Stimulated activated CD8-positive, alpha-beta memory T cell treated with anti-CD3 and anti-CD28 coated beads, Interleukin-7, amount 100 ng/mL, for 4 hours (primary cell): ENCODE results near the gene FXYD1.

Source experiments
- DNase-seq, 2 donors: peaks; one replicate each; pipeline ENCODE4 v3.0.0-alpha.2; 2020; ENCODE audit warnings: low read depth in 2 of 2

The FXYD1 gene

GRCh38 chr19:35107545-35107944 is 31.1 kb upstream of the FXYD1 start:
- no peak for DNase-seq

- no peak for DNase-seq
These were observed 29.9 kb upstream of the FXYD1 start for GRCh38 chr19:35108730-35109129.

GRCh38 chr19:35109395-35110112 is 29.1 kb upstream of the FXYD1 start:
- DNase-seq, result no peak

- no peak for DNase-seq
These were observed 27.6 kb upstream of the FXYD1 start for GRCh38 chr19:35110974-35111373.

- DNase-seq, result no peak
These were observed 25.5 kb upstream of the FXYD1 start for GRCh38 chr19:35112995-35113688.

- peak; percentile 43 for DNase-seq
These were observed 24.1 kb upstream of the FXYD1 start for GRCh38 chr19:35114353-35115176.

- DNase-seq, result no peak
These were observed 23.3 kb upstream of the FXYD1 start, which contains the start of gene FXYD3 for GRCh38 chr19:35115177-35115951. TSS of gene FXYD3 (plus strand) at chr19:35115823. CDS start at chr19:35119377, 3,554 bp downstream.

GRCh38 chr19:35116072-35116801 is 22.4 kb upstream of the FXYD1 start:
- DNase-seq, result no peak

- no peak for DNase-seq
These were observed 21.5 kb upstream of the FXYD1 start for GRCh38 chr19:35117116-35117515.

GRCh38 chr19:35117799-35118198 is 20.8 kb upstream of the FXYD1 start:
- DNase-seq, result no peak

- no peak for DNase-seq
These were observed 20.2 kb upstream of the FXYD1 start for GRCh38 chr19:35118268-35119020.

- DNase-seq, result no peak
These were observed 19.5 kb upstream of the FXYD1 start for GRCh38 chr19:35119091-35119490.

GRCh38 chr19:35119578-35120155 is 19.0 kb upstream of the FXYD1 start:
- no peak for DNase-seq

GRCh38 chr19:35120492-35120891 is 18.1 kb upstream of the FXYD1 start:
- DNase-seq, result no peak

GRCh38 chr19:35120898-35121297 is 17.7 kb upstream of the FXYD1 start:
- DNase-seq, result no peak

GRCh38 chr19:35122687-35123551 is 15.7 kb upstream of the FXYD1 start:
- no peak for DNase-seq

- DNase-seq, result no peak
These were observed 15.1 kb upstream of the FXYD1 start for GRCh38 chr19:35123573-35123972.

- peak; percentile 72 to 80 for DNase-seq
These were observed 14.2 kb upstream of the FXYD1 start for GRCh38 chr19:35124098-35125060.
